T-cell (primary cell): ENCODE results near the gene C9orf57. TPM values are rescaled to one million over a fixed set of nuclear protein-coding genes. Genes with fewer than 3 reads are reported as not detected.

Experiments
- total RNA-seq, 35 experiments: library from RNA in 6 of 35; stranded (reverse) in 6 of 35; fragments of 120-200 nt in 1 of 35; gene quantifications; one replicate each; pipeline versions ENCODE4 v1.2.1 to v1.2.4 and lab custom pipeline; 2013 to 2026

C9orf57 gene
- total RNA-seq, 5 donors from 2014 or later (not counting 1 experiment from before 2014, with no cell fraction given), result not detected

Other genes starting within 250 kb of the C9orf57 start
- gene ABHD17B, start 149.4 kb downstream of the C9orf57 start, total RNA-seq, result 10 to 100 TPM; 16.0 to 23.7 (median 19.7) TPM
- 1 to 10 TPM; 6.1 to 10.0 (median 7.6) TPM for gene C9orf85, start 149.0 kb downstream of the C9orf57 start, total RNA-seq
- gene GDA, start 88.8 kb upstream of the C9orf57 start, total RNA-seq, result under 1 TPM in 2 of 5 donors, not detected in 3; 0.07 to 0.15 TPM